ENCODE data around the gene EXO1.
"Not testable (repeated sequence)": the region's sequence is repeated elsewhere in the genome, so short reads cannot be mapped to it uniquely, and the experiment has no call there.

EXO1 gene

GRCh38 chr1:241847796-241848685 is at the start of gene EXO1:
TSS of gene EXO1 (plus strand) at chr1:241848204. CDS start at chr1:241850426, 2,222 bp downstream.
- in situ Hi-C loops (cut with MboI; ENCODE audit: low pct_unique_long_range_greater_than_20kb, low sequenced_read_pairs, unreplicated experiment) = no loop called here
- TF ChIP-seq CTCF (IDR thresholded peaks at IDR 0.05; ENCODE audit: extremely low read depth, insufficient read depth, missing control alignments) = peak; percentile 72
- peak; percentile 91 for DNase-seq (ENCODE audit: low spot score)

- no peak for TF ChIP-seq CTCF (IDR thresholded peaks at IDR 0.05; ENCODE audit: extremely low read depth, insufficient read depth, missing control alignments)
- in situ Hi-C loops (cut with MboI; ENCODE audit: low pct_unique_long_range_greater_than_20kb, low sequenced_read_pairs, unreplicated experiment) = no loop called here
- no peak for DNase-seq (ENCODE audit: low spot score)
Observed at GRCh38 chr1:241799416-241799815, 48.6 kb upstream of the EXO1 start.

GRCh38 chr1:241800640-241801039 is 47.4 kb upstream of the EXO1 start:
- no peak for TF ChIP-seq CTCF (IDR thresholded peaks at IDR 0.05; ENCODE audit: extremely low read depth, insufficient read depth, missing control alignments)
- DNase-seq (ENCODE audit: low spot score) = no peak
- in situ Hi-C loops (cut with MboI; ENCODE audit: low pct_unique_long_range_greater_than_20kb, low sequenced_read_pairs, unreplicated experiment) = no loop called here

- TF ChIP-seq CTCF (IDR thresholded peaks at IDR 0.05; ENCODE audit: extremely low read depth, insufficient read depth, missing control alignments) = no peak
- in situ Hi-C loops (cut with MboI; ENCODE audit: low pct_unique_long_range_greater_than_20kb, low sequenced_read_pairs, unreplicated experiment) = no loop called here
- DNase-seq (ENCODE audit: low spot score) = no peak
Observed at GRCh38 chr1:241802863-241803262, 45.1 kb upstream of the EXO1 start.

GRCh38 chr1:241804706-241805105 is 43.3 kb upstream of the EXO1 start:
- in situ Hi-C loops (cut with MboI; ENCODE audit: low pct_unique_long_range_greater_than_20kb, low sequenced_read_pairs, unreplicated experiment); DNase-seq (ENCODE audit: low spot score): not testable (repeated sequence)

- no peak for DNase-seq (ENCODE audit: low spot score)
Observed at GRCh38 chr1:241808265-241808664, 39.7 kb upstream of the EXO1 start.

More at GRCh38 chr1:241808265-241808664, 39.7 kb upstream of the EXO1 start:
- TF ChIP-seq CTCF (IDR thresholded peaks at IDR 0.05; ENCODE audit: extremely low read depth, insufficient read depth, missing control alignments) = no peak
- in situ Hi-C loops (cut with MboI; ENCODE audit: low pct_unique_long_range_greater_than_20kb, low sequenced_read_pairs, unreplicated experiment) = no loop called here
